ENCODE results near the gene DNAH3. TPM values are rescaled to one million over a fixed set of nuclear protein-coding genes. Genes with fewer than 3 reads are reported as not detected.

Gene DNAH3
- total RNA-seq, 1 experiment from 2014 or later, result 0.24 TPM

GRCh38 chr16:21070564-21070963, 80.1 kb downstream of the DNAH3 start:
- H3K23me2 ChIP-seq (ENCODE audit: insufficient read length, low read depth, low read length, poor library complexity, severe bottlenecking), result no peaks in the 10 kb centered on the region
- H3K14ac ChIP-seq (ENCODE audit: insufficient read depth, low read length), result no peak overlapping the region
- Mint-ChIP-seq H3K27ac (no peak overlapping the region), H3K36me3 (ENCODE audit: insufficient read depth in 1 of 3, low read depth in 3 of 3) (peaks cover 0 to 8% (median 0%) of the 10 kb centered on the region in 3 experiments; a peak in 2 of 7 replicates), H3K4me1 (no peaks in the 10 kb centered on the region), H3K27me3 (ENCODE audit: low read depth) (no peaks in the 10 kb centered on the region), H3K9me3 (peaks cover 3 to 6% of the 10 kb centered on the region in 2 experiments; a peak in 4 of 5 replicates), H3K4me3 (no peak overlapping the region)
- H3K27ac ChIP-seq (ENCODE audit: insufficient read length, low read depth, low read length), result no peak overlapping the region
- no peak overlapping the region for H3K56ac ChIP-seq (ENCODE audit: insufficient read length, low read depth, low read length)
- TF ChIP-seq CTCF (conservative IDR thresholded peaks at IDR 0.05), result no peak
- no peaks in the 10 kb centered on the region for H3K9me3 ChIP-seq (ENCODE audit: control insufficient read depth, low read depth, low read length)
- no peak overlapping the region for H4K8ac ChIP-seq (replicated peaks; ENCODE audit: insufficient read length, low read depth, low read length)
- H2BK20ac ChIP-seq (ENCODE audit: low read depth, low read length, poor library complexity, severe bottlenecking), result no peak overlapping the region
- no peaks in the 10 kb centered on the region for H3K79me1 ChIP-seq (ENCODE audit: insufficient read depth, low read depth, low read length, poor library complexity, severe bottlenecking)
- H4K91ac ChIP-seq (ENCODE audit: insufficient read length, low read depth, low read length), result no peak overlapping the region
- no peak overlapping the region for H2BK12ac ChIP-seq (ENCODE audit: insufficient read length, low read depth, low read length)
- H2AFZ ChIP-seq (ENCODE audit: low read length), result no peak overlapping the region
- H3K4ac ChIP-seq (ENCODE audit: low read depth, low read length), result no peak overlapping the region
- no peak overlapping the region for H2AK5ac ChIP-seq (ENCODE audit: insufficient read length, low read length)
- no peak overlapping the region for H2BK120ac ChIP-seq (ENCODE audit: low read depth, low read length, poor library complexity, severe bottlenecking)
- no peak overlapping the region for H3K23ac ChIP-seq (ENCODE audit: insufficient read length, low read depth, low read length)
- no peaks in the 10 kb centered on the region for H3K4me1 ChIP-seq (ENCODE audit: insufficient read depth, low read length)
- H2BK5ac ChIP-seq (ENCODE audit: insufficient read length, low read length), result no peak overlapping the region
- no peaks in the 10 kb centered on the region for H4K20me1 ChIP-seq (ENCODE audit: control insufficient read depth, insufficient read depth, insufficient read length)
- DNase-seq, result no peak
- WGBS (ENCODE audit: extremely low coverage, insufficient read length, low lambda C conversion rate), result no CpG with 5 or more reads among the region's 4 CpGs
- no peak overlapping the region for H3K4me2 ChIP-seq (ENCODE audit: insufficient read depth, insufficient read length, low read length)
- H3K18ac ChIP-seq (ENCODE audit: insufficient read length, low read depth, low read length), result no peak overlapping the region
- no peak overlapping the region for H2BK15ac ChIP-seq (ENCODE audit: low read depth, low read length)
- H4K5ac ChIP-seq (ENCODE audit: insufficient read length, low read depth, low read length), result no peak overlapping the region
- H3K27me3 ChIP-seq (ENCODE audit: insufficient read depth, low read length), result no peaks in the 10 kb centered on the region
- no peak overlapping the region for H3T11ph ChIP-seq (ENCODE audit: low read length)
- H3K79me2 ChIP-seq (ENCODE audit: insufficient read depth, low read length), result no peaks in the 10 kb centered on the region
- no peak overlapping the region for H3K9ac ChIP-seq (ENCODE audit: extremely low read depth, insufficient read length, low read length)

Data from H9 (cell line).